ENCODE results near the gene SORL1.
A peak's percentile ranks its signal among the peaks of the same experiment; 100 is the strongest.

SORL1 gene

GRCh38 chr11:121588747-121589146, 136.6 kb downstream of the SORL1 start:
- no peak for FAIRE-seq
- no peak for DNase-seq (ENCODE audit: insufficient read length)
- TF ChIP-seq TAF1 (IDR thresholded peaks at IDR 0.05; ENCODE audit: borderline replicate concordance, low read depth, low read length) (no peak), POLR2AphosphoS5 (IDR thresholded peaks at IDR 0.05; ENCODE audit: low read depth, low read length) (no peak), POLR2A (IDR thresholded peaks at IDR 0.05; ENCODE audit: low read depth, low read length) (no peak)

DNA sequence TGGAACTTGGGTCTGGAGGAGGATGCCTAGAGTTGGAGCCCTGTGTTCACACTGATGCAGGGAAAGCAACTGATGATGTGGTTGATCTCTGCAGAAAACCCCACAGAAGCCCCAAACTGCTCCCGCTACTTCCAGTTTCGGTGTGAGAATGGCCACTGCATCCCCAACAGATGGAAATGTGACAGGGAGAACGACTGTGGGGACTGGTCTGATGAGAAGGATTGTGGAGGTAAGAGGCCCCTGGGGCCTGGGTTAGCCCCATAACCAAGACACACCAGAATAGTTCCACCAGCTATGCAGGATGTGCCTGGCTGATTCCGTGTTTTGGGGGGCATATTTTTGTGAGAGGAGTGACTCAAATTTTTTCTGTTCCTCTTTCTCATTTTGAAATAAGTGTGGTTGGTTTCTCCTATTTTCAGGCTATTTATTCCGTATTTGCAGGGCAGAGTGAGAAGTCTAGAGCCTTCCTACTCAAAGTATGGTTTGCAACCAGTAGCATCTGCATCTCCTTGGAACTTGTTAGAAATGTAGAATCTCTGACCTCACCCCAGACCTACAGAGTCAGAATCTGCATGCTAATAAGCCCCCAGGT, 137.9 kb downstream of the SORL1 start:
- DNase-seq (ENCODE audit: insufficient read length) (peak; percentile 57), FAIRE-seq (peak; percentile 100)

DNA sequence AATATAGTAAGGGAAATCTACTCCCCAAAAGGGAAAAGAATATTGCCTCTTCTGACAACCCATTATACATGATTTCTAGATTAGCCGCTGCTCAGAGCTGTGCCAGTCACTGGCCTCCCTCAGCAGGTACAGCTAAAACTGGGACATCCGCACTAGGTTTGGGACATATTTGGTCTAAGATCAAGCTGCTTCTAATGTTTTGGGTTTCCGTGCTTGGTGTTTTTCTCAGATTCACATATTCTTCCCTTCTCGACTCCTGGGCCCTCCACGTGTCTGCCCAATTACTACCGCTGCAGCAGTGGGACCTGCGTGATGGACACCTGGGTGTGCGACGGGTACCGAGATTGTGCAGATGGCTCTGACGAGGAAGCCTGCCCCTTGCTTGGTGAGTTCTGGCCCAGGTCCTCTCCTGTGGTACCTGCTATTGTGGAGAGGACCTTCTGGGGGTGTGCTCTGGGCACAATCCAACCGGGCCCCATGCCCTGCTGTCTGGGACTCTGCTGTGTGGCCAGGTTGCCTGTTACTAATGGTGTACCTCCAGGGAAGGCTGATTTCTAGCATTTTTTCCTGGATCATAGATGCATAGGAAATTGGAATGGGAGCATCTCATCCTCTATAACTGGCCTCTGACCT, 138.8 kb downstream of the SORL1 start:
- no peak for FAIRE-seq
- TF ChIP-seq POLR2AphosphoS5 (IDR thresholded peaks at IDR 0.05; ENCODE audit: low read depth, low read length): no peak
- no peak for TF ChIP-seq POLR2A (IDR thresholded peaks at IDR 0.05; ENCODE audit: low read depth, low read length)
- no peak for TF ChIP-seq TAF1 (IDR thresholded peaks at IDR 0.05; ENCODE audit: borderline replicate concordance, low read depth, low read length)
- no peak for DNase-seq (ENCODE audit: insufficient read length)

More for the DNA sequence above, 137.9 kb downstream of the SORL1 start:
- TF ChIP-seq TAF1 (IDR thresholded peaks at IDR 0.05; ENCODE audit: borderline replicate concordance, low read depth, low read length) (peak; percentile 31; the same call in 1 of the 2 replicates), POLR2A (IDR thresholded peaks at IDR 0.05; ENCODE audit: low read depth, low read length) (peak; percentile 25; the same call in 1 of the 2 replicates), POLR2AphosphoS5 (IDR thresholded peaks at IDR 0.05; ENCODE audit: low read depth, low read length) (peak; percentile 55; the same call in 1 of the 2 replicates)

DNA sequence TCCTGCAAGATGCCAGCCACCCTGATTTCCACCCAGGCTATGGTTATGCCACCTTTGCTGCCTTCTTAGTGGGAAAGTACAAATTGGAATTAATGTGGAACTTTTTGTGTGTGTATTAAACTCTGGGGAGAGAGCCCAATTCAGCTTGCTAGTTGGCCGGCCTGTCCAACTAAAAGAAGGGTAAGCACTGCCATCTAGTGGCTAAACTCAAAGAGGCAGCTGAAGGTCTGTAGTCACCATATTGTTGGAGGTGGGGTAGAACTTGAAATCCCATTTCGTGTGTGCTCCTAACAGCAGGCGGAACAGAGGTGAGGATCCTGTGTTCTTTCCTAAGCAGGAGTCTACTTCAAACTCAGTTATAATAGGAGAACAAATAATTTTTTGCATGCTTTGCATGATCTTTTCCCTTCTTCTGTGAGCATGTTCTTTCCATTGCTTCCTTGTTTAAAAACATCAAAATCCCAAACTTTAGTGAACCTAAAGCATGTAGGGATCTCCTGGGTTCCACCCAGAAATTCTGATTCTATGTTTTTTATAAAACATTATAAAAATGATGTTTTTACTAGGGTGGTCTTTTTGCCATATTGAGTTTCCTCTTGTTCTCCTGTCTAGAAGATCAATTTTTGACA, 139.4 kb downstream of the SORL1 start:
- FAIRE-seq (no peak), DNase-seq (ENCODE audit: insufficient read length) (no peak)
- TF ChIP-seq POLR2AphosphoS5 (IDR thresholded peaks at IDR 0.05; ENCODE audit: low read depth, low read length): no peak
- TF ChIP-seq TAF1 (IDR thresholded peaks at IDR 0.05; ENCODE audit: borderline replicate concordance, low read depth, low read length): no peak
- TF ChIP-seq POLR2A (IDR thresholded peaks at IDR 0.05; ENCODE audit: low read depth, low read length): no peak

- DNase-seq (ENCODE audit: insufficient read length) (no peak), FAIRE-seq (peak; percentile 79)
- TF ChIP-seq POLR2A (IDR thresholded peaks at IDR 0.05; ENCODE audit: low read depth, low read length): no peak
- no peak for TF ChIP-seq TAF1 (IDR thresholded peaks at IDR 0.05; ENCODE audit: borderline replicate concordance, low read depth, low read length)
- no peak for TF ChIP-seq POLR2AphosphoS5 (IDR thresholded peaks at IDR 0.05; ENCODE audit: low read depth, low read length)
Measured at GRCh38 chr11:121592708-121593107, 140.6 kb downstream of the SORL1 start.

- no peak for FAIRE-seq
- no peak for DNase-seq (ENCODE audit: insufficient read length)
- no peak for TF ChIP-seq POLR2A (IDR thresholded peaks at IDR 0.05; ENCODE audit: low read depth, low read length)
- no peak for TF ChIP-seq TAF1 (IDR thresholded peaks at IDR 0.05; ENCODE audit: borderline replicate concordance, low read depth, low read length)
- no peak for TF ChIP-seq POLR2AphosphoS5 (IDR thresholded peaks at IDR 0.05; ENCODE audit: low read depth, low read length)
Measured at GRCh38 chr11:121595717-121596161, 143.6 kb downstream of the SORL1 start.

GRCh38 chr11:121596195-121597155, 144.4 kb downstream of the SORL1 start:
- DNase-seq (ENCODE audit: insufficient read length): no peak

GRCh38 chr11:121603316-121603715, 151.2 kb downstream of the SORL1 start:
- FAIRE-seq: peak; percentile 21
- TF ChIP-seq POLR2AphosphoS5 (IDR thresholded peaks at IDR 0.05; ENCODE audit: low read depth, low read length): no peak
- no peak for TF ChIP-seq POLR2A (IDR thresholded peaks at IDR 0.05; ENCODE audit: low read depth, low read length)
- no peak for TF ChIP-seq TAF1 (IDR thresholded peaks at IDR 0.05; ENCODE audit: borderline replicate concordance, low read depth, low read length)
- DNase-seq (ENCODE audit: insufficient read length): no peak

More at GRCh38 chr11:121596195-121597155, 144.4 kb downstream of the SORL1 start:
- no peak for TF ChIP-seq POLR2AphosphoS5 (IDR thresholded peaks at IDR 0.05; ENCODE audit: low read depth, low read length)
- no peak for TF ChIP-seq TAF1 (IDR thresholded peaks at IDR 0.05; ENCODE audit: borderline replicate concordance, low read depth, low read length)
- TF ChIP-seq POLR2A (IDR thresholded peaks at IDR 0.05; ENCODE audit: low read depth, low read length): no peak
- FAIRE-seq: no peak

- DNase-seq (ENCODE audit: insufficient read length) (no peak), FAIRE-seq (no peak)
- TF ChIP-seq POLR2A (IDR thresholded peaks at IDR 0.05; ENCODE audit: low read depth, low read length) (no peak), POLR2AphosphoS5 (IDR thresholded peaks at IDR 0.05; ENCODE audit: low read depth, low read length) (no peak), TAF1 (IDR thresholded peaks at IDR 0.05; ENCODE audit: borderline replicate concordance, low read depth, low read length) (no peak)
Measured at GRCh38 chr11:121604152-121604551, 152.0 kb downstream of the SORL1 start.

DNA sequence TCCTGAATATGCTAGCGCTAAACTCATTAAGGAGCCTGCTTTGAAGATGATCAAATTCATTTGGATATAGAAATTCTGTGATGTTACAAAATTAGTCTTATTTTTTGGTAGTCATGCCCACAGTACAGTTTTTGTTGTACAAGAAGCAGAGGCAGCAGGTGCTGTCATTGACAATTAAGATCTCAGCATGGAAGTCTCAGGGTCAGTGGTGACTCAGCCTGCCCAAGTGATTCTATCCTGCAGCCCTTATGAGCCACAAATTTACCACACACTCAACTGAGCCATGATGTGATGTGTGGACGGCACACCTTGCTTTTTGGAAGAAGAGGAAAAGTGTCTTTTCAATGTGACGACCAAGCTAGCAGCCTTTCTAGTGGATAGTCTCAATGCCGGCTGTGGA, 154.2 kb downstream of the SORL1 start:
- DNase-seq (ENCODE audit: insufficient read length) (no peak), FAIRE-seq (no peak)
- TF ChIP-seq TAF1 (IDR thresholded peaks at IDR 0.05; ENCODE audit: borderline replicate concordance, low read depth, low read length) (no peak), POLR2AphosphoS5 (IDR thresholded peaks at IDR 0.05; ENCODE audit: low read depth, low read length) (no peak), POLR2A (IDR thresholded peaks at IDR 0.05; ENCODE audit: low read depth, low read length) (no peak)

DNA sequence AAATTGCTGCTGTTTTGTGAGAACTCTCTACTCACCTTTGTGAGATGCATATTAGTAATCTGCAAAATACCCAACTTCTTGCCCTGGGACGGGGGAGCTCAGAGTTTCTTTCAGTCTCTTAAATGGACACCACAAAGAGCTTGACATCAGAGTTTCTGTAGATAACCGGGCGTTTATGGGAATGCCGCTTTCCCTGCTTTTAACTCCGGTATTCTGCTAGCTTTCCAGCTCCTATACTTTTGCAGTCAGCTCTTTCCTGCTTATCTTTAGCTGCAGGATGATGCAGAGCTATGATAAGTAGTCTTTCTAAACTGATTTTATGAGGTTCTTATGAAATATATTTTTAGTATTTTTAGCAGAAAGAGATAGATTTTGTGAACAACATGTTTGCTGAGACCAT, 155.2 kb downstream of the SORL1 start:
- TF ChIP-seq POLR2AphosphoS5 (IDR thresholded peaks at IDR 0.05; ENCODE audit: low read depth, low read length): no peak
- no peak for TF ChIP-seq POLR2A (IDR thresholded peaks at IDR 0.05; ENCODE audit: low read depth, low read length)
- no peak for TF ChIP-seq TAF1 (IDR thresholded peaks at IDR 0.05; ENCODE audit: borderline replicate concordance, low read depth, low read length)
- peak; percentile 54 for FAIRE-seq
- no peak for DNase-seq (ENCODE audit: insufficient read length)
